Measurements from ENCODE around the gene PYCARD. TPM values are rescaled to one million over a fixed set of nuclear protein-coding genes. Genes with fewer than 3 reads are reported as not detected.

Gene PYCARD
- total and polyA plus RNA-seq, 2 donors (not counting 3 experiments of a cell fraction or from before 2014, with no cell fraction given) = 19.1 to 40.1 TPM

DNA sequence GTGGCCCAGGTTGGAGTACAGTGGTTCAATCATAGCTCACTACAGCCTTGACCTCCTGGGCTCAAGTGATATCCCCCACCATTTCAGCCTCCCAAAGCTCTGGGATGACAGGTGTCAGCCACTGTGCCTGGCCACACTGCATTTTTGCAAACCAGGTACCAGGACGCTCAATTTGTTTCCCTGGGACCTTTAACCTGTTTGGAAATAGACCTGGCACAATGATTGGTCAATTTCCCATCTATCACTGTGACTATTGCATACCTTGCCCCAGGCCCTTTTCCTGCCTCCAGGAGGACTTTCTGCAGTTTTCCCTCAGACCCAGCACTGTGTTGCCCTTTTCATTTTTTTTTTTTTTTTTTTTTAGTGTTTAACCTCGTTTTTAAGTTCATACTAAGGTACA is 33.7 kb downstream of the PYCARD start:
- ChIA-PET CTCF (no interaction called here), POLR2A (interaction anchor here (0.5 kb wide), 1 partner anchor 98 kb away, joined by 3 read pairs; no protein-coding TSS in a partner anchor)
- no peak overlapping the region for H3K4me3 ChIP-seq (replicated peaks in 1 of 3; ENCODE audit: insufficient read depth in 1 of 3, low read depth in 1 of 3, low read length in 3 of 3)
- no peaks in the 10 kb centered on the region for H3K36me3 ChIP-seq (ENCODE audit: control insufficient read depth in 2 of 2, extremely low read depth in 1 of 2, insufficient read depth in 2 of 2, low read length in 2 of 2)
- no peak overlapping the region for H2AFZ ChIP-seq (ENCODE audit: low read depth, low read length)
- intact Hi-C loops (cut with micrococcal nuclease) (no loop called here), dilution Hi-C loops (cut with MboI; ENCODE audit: extremely low pct_ligation_motif_present, low sequenced_read_pairs) (no loop called here)
- H3K27me3 ChIP-seq (ENCODE audit: control insufficient read depth in 2 of 2, insufficient read depth in 2 of 2, low read length in 2 of 2) = no peaks in the 10 kb centered on the region
- no peak overlapping the region for H3K4me2 ChIP-seq (ENCODE audit: insufficient read depth, low read length)
- no peaks in the 10 kb centered on the region for H4K20me1 ChIP-seq (replicated peaks; ENCODE audit: control insufficient read depth, extremely low read depth, insufficient read depth, low read length)
- H3K27ac ChIP-seq (ENCODE audit: insufficient read depth, low read depth, low read length) = no peak overlapping the region
- no TSS peak for BruUV-seq (replicated peaks)
- FAIRE-seq (no peak), DNase-seq (ENCODE audit: low read depth, low spot score) (no peak)
- TF ChIP-seq FOS (IDR thresholded peaks at IDR 0.05; ENCODE audit: borderline replicate concordance, insufficient read depth, low read length) (no peak), MYC (IDR thresholded peaks at IDR 0.05; ENCODE audit: low read depth, low read length) (no peak), GATA2 (IDR thresholded peaks at IDR 0.05; ENCODE audit: insufficient read depth, insufficient read length, low read depth, low read length) (no peak), POLR2AphosphoS5 (IDR thresholded peaks at IDR 0.05; ENCODE audit: insufficient read depth, low read depth, low read length) (no peak), EZH2 (IDR thresholded peaks at IDR 0.05; ENCODE audit: borderline replicate concordance, low read depth, low read length, severe bottlenecking) (no peak), POLR2A (IDR thresholded peaks at IDR 0.05; ENCODE audit: low read depth, low read length) (no peak), JUN (IDR thresholded peaks at IDR 0.05; ENCODE audit: borderline replicate concordance, insufficient read depth, insufficient read length, low read depth) (no peak)
- TF ChIP-seq, protein P1, sequence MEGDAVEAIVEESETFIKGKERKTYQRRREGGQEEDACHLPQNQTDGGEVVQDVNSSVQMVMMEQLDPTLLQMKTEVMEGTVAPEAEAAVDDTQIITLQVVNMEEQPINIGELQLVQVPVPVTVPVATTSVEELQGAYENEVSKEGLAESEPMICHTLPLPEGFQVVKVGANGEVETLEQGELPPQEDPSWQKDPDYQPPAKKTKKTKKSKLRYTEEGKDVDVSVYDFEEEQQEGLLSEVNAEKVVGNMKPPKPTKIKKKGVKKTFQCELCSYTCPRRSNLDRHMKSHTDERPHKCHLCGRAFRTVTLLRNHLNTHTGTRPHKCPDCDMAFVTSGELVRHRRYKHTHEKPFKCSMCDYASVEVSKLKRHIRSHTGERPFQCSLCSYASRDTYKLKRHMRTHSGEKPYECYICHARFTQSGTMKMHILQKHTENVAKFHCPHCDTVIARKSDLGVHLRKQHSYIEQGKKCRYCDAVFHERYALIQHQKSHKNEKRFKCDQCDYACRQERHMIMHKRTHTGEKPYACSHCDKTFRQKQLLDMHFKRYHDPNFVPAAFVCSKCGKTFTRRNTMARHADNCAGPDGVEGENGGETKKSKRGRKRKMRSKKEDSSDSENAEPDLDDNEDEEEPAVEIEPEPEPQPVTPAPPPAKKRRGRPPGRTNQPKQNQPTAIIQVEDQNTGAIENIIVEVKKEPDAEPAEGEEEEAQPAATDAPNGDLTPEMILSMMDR (IDR thresholded peaks at IDR 0.05; ENCODE audit: extremely low read depth in 1 of 2, insufficient read depth in 1 of 2, low read depth in 1 of 2, low read length in 2 of 2) = no peak
- TF ChIP-seq, protein P2, sequence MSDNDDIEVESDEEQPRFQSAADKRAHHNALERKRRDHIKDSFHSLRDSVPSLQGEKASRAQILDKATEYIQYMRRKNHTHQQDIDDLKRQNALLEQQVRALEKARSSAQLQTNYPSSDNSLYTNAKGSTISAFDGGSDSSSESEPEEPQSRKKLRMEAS (IDR thresholded peaks at IDR 0.05; ENCODE audit: insufficient read depth, insufficient read length) = no peak
- H3K9me1 ChIP-seq (replicated peaks; ENCODE audit: control insufficient read depth, extremely low read depth, insufficient read depth, low read length) = no peaks in the 10 kb centered on the region
- no peaks in the 10 kb centered on the region for H3K79me2 ChIP-seq (ENCODE audit: control insufficient read depth, insufficient read depth, low read length)
- no peak overlapping the region for H3K9ac ChIP-seq (replicated peaks; ENCODE audit: extremely low read depth, insufficient read depth, low read length)
- H3K4me1 ChIP-seq (ENCODE audit: control insufficient read depth, extremely low read depth, insufficient read depth, low read length) = no peaks in the 10 kb centered on the region
- H3K9me3 ChIP-seq (replicated peaks; ENCODE audit: control insufficient read depth, insufficient read depth, low read length) = no peaks in the 10 kb centered on the region
